LNCAP (cell line): ENCODE data around the gene OR7C1.

ENCODE experiments used
- TF ChIP-seq, protein P1 (sequence below): fragments of 450-650 bp; IDR thresholded peaks from 2 replicates; pipeline ENCODE4 v1.5.1; 2017; ENCODE audit warnings: mild to moderate bottlenecking

Gene OR7C1

DNA sequence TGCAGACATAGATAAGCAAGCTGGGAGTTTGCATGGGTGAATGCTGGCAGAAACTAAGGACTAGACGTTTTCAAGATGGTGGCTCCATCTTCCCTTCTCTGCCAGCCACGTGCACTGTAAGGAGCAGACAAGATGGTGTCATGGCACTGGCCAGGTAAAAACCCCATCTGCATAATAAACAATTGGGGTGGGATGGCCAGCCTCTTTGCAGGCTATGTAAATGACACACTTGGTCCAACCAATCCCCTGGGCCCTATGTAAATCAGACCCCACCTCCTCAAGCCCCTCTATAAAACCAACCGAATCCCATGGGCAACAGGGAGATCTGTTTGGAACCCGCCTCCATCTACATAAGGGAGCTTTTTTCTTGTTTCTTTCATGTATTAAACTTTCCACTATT is 2.4 kb upstream of the OR7C1 start:
- TF ChIP-seq, protein P1, sequence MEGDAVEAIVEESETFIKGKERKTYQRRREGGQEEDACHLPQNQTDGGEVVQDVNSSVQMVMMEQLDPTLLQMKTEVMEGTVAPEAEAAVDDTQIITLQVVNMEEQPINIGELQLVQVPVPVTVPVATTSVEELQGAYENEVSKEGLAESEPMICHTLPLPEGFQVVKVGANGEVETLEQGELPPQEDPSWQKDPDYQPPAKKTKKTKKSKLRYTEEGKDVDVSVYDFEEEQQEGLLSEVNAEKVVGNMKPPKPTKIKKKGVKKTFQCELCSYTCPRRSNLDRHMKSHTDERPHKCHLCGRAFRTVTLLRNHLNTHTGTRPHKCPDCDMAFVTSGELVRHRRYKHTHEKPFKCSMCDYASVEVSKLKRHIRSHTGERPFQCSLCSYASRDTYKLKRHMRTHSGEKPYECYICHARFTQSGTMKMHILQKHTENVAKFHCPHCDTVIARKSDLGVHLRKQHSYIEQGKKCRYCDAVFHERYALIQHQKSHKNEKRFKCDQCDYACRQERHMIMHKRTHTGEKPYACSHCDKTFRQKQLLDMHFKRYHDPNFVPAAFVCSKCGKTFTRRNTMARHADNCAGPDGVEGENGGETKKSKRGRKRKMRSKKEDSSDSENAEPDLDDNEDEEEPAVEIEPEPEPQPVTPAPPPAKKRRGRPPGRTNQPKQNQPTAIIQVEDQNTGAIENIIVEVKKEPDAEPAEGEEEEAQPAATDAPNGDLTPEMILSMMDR: no peak

DNA sequence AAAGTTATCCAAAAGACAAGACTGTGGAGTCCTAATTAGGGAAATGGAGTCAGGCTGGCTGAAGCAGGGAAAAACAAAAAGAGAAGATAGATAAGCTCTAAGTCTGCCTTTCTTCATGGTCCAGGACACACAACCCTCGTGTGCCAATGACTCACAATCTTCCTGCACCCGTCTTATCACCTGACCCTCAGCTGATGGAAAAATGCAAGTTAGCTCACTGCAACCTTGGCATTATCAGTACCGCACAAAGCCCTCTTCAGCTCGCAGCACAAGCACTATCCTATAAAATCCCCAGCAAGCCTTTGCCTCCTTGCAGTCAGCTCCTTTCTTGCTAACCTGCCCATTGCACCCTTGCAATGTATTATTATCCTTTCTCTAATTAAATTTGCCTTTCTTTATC is 4.3 kb downstream of the OR7C1 start:
- TF ChIP-seq, protein P1: no peak

DNA sequence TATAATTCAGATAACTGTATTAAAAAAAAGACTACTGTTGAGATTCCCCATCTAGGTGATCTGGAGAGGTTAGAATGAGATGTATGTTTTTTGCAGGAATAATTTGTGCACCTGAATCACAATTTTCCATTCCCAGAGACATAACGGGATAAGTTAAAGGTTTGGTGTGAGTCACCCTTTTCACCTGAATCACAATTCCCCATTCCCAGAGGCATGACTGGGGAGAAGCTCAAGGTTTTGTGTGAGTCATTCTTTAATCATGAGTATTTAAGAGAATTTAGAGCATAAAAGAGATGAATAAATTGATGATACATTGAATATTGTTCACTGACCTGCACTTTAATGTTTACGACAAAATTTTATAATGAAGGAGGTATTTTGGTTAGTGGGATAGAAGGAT is 9.0 kb downstream of the OR7C1 start:
- TF ChIP-seq, protein P1: no peak

DNA sequence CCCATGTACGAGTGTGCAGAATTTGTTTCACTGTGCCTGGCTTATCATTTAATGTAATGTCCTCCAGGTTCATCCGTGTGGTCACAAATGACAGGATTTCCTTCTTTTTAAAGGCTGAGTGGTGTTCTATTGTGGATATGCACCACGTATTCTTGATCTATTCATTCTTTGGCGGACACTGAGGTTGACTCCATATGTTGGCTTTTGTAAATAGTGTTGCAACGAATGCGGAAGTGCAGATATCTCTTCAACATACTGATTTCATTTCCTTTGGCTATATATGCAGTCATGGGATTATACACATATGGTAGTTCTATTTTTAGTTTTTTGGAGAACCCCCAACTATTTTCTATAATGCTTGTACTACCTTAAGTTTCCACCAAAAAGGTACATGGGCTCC is 13.0 kb downstream of the OR7C1 start:
- TF ChIP-seq, protein P1: no peak

DNA sequence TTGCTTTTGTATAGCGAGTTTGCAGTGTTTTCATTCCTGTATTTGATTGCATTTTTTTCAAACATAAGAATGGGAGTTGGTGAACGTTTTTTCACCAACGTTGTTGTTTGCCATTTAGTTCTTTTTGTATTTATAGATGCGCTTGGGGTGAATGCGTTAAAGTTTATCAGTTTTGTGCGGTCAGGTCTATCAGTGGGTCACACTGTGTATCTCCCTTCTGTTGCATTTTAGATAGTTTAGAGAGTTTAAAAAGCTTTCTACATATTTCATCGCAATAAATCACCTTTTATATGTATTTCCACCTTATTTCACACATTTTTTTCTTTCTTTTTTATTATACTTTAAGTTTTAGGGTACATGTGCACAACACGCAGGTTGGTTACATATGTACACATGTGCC is 16.4 kb downstream of the OR7C1 start:
- TF ChIP-seq, protein P1: no peak

DNA sequence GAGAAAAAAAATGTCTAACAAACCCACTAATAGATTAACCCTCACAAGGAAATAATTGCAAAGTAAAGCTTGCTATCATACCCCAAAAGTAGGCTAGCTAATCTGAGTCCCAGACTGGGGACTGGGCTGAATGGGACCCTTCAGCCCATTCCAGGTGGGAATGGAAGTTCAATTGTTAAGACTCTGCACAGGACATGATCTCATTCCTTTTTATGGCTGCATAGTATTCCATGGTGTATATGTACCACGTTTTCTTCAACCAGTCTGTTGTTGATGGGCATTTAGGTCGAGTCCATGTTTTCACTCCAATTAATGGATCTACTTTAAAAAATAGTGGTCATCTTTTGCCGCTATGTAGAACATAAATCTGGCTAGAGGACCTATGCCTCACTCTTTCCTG is 17.9 kb downstream of the OR7C1 start:
- TF ChIP-seq, protein P1: no peak

DNA sequence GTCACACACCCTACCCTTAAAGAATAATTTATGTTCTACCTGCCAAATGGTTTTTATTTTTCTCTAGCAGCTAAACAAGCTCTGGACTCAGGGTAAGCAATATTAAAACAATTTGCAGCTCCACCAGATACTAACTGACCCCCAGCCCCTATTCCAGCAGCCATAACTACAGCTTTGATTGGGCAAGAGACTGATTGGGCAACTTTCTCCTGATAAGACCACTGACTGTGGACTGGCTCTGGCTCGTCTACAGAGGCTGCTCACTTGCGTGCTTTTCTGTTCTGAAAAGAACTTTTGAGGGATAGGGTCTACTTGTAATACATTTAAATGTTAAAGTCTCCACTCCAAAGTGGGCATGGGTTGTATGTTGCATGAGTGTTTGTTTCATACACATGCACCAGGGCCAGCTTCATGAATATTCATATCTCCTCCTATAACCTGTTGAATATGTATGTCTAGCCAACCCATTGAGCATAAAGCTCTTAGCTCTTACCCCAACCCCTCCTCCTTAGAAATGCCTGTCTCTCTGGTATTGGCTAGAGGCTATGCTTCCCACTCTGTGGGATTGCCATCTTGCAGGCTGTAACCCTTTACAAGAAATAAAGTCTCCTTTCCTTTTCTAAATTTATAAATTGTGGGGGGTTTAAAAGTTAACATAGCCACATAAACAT is 19.9 kb downstream of the OR7C1 start:
- TF ChIP-seq, protein P1: no peak
